GM19099 (cell line): ENCODE results near the gene NEURL2.

Experiments used
- POLR2A ChIP-seq: IDR thresholded peaks from 3 replicates; pipeline ENCODE4 v1.6.1; 2011; ENCODE audit warnings: low read depth; ENCODE audit not compliant: insufficient read length; ENCODE audit errors: extremely low read depth

The NEURL2 gene, protein sequence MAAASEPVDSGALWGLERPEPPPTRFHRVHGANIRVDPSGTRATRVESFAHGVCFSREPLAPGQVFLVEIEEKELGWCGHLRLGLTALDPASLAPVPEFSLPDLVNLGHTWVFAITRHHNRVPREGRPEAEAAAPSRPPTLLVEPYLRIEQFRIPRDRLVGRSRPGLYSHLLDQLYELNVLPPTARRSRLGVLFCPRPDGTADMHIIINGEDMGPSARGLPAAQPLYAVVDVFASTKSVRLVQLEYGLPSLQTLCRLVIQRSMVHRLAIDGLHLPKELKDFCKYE

DNA sequence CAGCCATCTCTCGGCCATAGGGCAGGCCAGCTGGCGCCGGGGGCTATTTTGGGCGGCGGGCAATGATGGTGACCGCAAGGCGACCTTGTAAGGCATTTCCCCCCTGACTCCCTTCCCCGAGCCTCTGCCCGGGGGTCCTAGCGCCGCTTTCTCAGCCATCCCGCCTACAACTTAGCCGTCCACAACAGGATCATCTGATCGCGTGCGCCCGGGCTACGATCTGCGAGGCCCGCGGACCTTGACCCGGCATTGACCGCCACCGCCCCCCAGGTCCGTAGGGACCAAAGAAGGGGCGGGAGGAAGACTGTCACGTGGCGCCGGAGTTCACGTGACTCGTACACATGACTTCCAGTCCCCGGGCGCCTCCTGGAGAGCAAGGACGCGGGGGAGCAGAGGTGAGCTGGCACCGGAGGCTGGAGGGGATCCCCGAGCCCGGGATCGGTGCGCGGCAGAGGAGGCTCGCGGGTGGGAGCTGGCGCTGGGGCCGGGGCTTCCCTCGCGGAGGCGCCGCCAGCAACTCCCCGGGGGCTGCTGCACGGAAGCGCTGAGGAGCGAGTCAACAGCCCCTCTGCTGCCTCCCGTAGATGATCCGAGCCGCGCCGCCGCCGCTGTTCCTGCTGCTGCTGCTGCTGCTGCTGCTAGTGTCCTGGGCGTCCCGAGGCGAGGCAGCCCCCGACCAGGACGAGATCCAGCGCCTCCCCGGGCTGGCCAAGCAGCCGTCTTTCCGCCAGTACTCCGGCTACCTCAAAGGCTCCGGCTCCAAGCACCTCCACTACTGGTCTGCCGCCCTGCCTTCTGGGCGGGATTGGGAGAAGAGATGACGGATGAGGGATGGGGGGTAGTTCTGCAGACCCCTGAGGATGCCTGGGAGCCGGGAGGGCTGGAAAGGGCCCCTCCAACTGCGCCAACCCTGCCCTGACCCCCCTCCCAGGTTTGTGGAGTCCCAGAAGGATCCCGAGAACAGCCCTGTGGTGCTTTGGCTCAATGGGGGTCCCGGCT lies at the start of gene NEURL2, which contains the start of gene CTSA:
Gene NEURL2, minus strand, starts transcription at position 224 of the 999 bp plus-strand sequence. Its CDS starts 217 bp downstream, at position 7.
Gene CTSA, plus strand, starts transcription at position 351 of the 999 bp plus-strand sequence. Its CDS starts 234 bp downstream, at position 585.
- peak; percentile 71 for TF ChIP-seq POLR2A

DNA sequence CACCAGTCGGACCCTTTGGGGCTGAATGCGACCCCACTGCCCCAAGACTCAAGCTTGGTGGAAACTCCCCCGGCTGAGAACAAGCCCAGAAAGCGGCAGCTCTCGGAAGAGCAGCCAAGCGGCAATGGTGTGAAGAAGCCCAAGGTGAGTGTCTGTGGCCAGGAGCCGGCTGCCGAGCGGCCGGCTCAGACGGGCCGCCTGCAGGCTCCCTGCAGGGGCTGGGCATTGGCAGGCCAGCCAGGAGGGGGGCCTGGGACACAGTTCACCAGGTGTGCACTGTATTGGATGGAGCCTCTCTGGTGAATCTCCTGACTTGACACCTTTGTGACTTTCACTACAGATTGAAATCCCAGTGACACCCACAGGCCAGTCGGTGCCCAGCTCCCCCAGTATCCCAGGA lies 49.5 kb upstream of the NEURL2 start:
- TF ChIP-seq POLR2A, result no peak

DNA sequence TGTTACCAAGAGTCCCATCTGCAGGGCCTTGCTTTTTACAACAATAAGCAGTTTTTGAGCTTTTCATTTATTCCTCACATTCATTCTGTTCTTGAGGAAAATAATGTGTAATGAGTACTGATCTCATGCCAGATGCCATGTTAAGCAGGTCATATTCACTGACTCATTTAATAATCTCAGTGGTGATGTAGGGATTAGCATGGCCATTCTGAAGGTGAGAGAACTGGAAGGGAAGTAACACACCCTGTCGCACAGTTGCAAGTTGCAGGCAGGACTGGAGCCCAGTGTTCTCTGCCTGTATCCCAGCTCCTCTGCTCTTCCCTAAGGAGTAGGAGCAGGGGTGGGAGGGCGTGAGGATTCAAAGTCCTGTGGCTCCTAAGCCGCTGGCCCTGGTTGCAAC lies 49.0 kb upstream of the NEURL2 start:
- TF ChIP-seq POLR2A, result no peak

DNA sequence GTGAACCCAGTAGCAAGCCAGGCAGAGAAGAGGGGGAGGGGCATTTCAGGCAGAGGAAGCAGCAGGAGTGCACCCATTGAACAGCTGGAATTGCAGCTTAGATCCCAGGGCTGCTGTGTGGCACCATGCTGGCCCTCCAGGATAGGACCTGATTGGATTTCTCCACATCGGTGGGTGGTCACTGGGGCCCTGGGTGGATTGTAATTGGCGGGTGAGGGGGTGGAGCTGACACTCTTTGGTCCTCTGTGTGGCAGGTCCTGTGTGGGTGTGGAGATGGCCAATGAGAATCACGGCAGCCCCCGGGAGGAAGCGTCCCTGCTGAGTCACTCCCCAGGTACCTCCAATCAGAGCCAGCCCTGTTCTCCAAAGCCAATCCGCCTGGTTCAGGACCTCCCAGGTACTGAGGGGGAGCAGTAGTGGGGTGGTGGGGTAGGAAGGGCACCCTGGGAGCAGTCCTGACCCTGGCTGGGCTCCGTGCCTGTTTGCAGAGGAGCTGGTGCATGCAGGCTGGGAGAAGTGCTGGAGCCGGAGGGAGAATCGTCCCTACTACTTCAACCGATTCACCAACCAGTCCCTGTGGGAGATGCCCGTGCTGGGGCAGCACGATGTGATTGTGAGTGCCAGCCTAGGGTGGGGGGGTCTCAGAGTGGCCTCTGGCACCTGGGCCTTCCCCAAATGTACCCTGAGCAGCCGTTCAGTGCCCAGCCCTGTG lies 47.9 kb upstream of the NEURL2 start:
- no peak for TF ChIP-seq POLR2A

DNA sequence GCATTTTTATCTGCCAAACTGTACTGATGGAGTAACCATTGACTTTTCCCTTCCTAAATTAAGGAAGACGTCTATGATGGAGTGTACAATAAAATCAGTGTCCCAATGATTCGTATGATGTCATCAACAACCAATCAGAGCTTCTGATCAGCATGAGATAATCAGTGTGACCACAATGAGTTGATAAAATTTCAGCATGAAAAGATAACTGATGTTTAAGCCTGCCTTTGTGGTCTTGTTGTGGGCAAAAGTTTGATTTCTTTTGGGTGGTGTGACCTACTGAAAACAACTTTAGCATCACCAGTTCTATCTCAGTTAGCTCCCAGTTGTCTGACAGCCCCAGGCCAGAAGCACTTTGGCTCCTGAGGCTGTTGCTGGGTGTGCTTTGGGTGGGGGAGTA lies 46.8 kb upstream of the NEURL2 start:
- no peak for TF ChIP-seq POLR2A

DNA sequence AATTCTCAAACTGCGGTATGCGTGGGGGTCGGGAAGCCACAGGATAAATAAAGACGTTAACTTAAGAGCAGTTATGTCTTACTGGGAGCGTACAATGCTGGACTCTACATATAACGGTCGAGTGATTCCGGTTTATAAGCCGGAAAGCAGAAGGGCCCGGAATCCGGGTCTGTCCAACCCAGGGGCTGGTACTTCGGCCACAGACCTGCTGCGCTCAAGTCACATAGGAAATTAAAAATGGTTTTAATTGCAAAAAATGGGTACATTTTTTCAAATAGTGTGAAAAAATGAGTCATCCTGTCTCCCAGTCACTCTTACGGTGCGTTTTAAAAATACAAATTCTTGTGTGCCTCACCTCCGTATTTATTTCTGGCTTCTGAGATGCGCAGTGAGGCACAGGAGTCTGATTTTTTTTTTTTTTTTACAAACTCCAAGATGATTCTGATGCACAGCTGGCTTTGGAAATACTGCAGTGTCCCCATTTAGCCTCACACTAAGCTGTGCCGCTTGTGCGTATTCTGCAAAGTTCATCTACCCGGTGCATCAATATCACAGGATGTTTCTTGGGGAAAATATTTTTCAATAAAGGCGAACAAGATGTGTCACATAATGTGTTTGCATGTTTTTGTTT lies 44.5 kb upstream of the NEURL2 start:
- no peak for TF ChIP-seq POLR2A

DNA sequence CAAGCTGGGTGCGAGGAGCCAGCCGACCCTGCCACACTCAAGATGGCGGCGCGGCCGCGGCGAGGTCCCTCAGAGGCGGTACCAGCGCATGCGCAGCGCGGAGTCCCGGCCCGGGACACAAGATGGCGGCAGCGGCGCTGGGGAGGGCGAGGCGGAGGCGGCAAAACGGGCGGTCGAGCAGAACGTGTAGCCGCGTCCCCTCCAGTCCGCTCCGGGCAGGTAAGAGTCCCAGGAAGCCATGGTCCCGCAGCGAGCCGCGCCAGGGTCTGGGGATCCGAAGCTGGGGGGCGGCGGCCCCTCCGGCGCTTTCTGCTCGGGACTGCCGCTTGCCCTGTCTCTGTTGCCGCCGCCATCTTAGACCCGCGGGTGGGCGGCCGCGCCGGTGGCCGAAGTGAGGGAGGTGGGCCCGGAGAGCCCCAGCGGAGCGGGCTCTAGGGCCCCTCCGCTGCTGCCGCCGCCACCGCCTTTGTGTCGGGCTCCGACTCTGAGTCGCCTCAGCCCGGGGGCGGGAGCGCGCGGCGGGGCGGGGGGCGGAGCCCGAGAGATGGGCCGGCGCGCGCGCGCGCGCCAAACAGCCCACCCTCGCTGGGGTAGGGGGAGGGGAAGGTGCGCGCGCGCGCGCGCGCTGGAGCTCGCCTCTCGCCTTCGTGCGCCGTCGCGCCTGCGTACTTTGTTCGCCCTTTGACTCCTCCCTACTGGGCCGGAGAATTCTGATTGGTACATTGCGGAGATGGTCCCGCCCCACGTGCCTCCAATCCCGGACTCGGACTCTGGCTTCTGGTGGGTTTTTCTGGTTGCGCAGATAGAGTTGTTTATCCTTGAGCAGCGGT lies 43.8 kb upstream of the NEURL2 start, which contains the start of gene PCIF1:
Gene PCIF1, plus strand, starts transcription at position 98 of the 830 bp plus-strand sequence. CDS start 4,317 bp downstream, outside the sequence.
- TF ChIP-seq POLR2A, result peak; percentile 96

DNA sequence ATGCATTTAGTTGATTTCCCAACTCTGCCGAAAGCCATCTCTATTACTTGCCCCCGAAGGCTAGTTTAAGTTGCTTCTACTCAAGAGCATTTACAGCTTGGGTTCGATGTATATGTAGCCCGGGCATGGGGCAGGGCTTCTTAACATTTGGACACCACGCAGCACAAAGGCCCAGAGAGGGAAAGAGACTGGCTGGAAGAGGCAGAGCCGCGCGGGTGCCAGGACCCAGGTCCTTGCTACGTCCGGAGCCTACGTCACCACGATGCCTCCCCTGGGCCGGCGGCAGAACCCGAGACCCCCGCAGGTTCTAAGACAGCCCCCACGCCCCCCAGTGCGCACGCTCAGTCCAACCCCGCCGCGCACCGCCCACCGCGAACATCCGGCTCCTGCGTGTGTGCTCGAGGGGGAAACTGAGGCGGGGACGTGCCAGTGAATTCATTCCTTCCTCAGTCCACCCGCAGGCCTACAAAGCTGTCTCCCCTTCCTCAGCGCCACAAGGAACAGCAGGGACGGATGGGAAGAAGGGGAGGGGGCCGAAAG lies 43.1 kb upstream of the NEURL2 start:
- no peak for TF ChIP-seq POLR2A

DNA sequence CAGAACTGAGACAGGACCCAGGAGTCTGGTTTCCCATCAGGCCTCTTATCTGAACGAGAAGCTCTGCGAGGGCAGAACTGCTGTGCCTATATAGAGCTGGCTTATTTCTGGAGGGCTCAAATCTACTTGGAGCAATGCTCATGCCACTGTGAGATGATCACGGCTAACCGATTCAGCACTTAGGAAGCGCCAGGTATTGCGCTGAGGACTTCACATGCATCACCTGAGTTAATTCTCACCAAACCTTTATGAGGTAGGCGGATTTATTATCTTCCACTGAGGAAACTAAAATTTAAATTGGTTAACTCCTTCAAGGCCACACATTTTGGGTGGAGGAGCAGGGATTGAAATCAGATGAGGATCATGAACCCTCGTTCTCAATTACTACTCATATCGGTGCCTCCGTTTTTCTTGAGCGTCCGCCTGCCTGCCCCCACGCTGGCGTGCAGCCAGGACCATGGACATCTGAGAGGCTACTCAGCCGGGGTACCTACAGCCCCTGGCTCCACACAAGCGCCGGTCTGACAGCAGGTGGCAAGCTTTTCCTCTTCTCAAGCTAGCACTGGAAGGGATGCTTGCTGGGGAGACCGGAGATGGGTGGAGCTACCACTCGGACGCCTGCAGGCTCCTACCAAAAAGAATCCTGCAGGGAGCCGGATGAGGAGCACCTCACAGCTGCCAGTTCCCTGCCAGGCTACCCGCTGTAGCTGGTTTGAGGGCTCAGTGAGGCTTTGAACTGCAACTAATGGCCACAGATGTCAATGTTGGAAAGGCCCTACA lies 42.4 kb upstream of the NEURL2 start:
- no peak for TF ChIP-seq POLR2A

DNA sequence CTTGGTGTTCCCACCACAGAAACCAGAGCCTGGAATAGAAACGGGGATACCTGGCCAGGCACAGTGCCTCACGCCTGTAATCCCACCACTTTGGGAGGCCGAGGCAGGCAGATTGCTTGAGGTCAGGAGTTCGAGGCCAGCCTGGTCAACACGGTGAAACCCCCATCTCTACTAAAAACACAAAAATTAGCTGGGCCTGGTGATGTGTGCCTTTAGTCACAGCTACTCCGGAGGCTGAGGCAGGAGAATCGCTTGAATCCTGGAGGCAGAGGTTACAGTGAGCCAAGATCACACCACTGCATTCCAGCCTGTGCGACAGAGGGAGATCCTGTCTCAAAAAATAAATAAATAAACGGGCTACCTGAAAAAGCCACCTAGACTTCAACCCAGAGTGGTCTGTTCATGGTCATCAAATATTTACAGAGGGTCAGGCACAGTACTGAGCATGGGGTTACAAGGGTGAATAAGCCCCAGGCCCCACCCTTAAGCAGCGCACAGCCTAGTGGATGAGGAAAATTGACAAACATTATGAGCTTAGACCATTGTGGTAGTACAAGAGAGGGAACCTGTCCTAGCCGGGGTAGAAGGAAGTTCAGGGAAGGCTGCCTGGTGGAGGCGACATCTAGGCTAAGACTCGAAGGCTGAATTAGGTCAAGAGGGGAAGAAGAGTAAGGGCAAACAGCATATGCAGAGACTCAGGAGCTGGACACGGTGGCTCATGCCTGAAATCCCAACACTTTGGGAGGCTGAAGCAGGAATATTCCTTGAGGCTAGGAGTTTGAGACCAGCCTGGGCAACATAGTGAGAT lies 36.3 kb upstream of the NEURL2 start:
- TF ChIP-seq POLR2A, result no peak

DNA sequence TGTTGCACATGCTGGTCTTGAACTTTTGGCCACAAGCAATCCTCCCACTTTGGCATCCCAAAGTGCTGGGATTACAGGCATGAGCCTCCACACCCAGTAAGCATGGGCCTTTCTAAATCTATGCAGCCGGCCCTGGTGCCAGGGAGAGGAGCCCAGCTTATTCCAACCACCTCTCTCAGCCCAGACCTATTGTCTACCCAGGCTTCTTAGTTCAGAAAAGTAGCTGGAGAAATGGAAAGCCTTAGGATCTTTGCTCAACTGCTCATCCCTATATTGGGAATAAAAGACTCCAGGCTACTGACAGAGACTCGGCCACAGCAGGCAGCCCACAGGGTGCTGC lies 35.7 kb upstream of the NEURL2 start:
- TF ChIP-seq POLR2A, result no peak
